Cardiac muscle cell (in vitro differentiated cells and primary cell): ENCODE data around the gene HOXA11. TPM values are rescaled to one million over a fixed set of nuclear protein-coding genes. Genes with fewer than 3 reads are reported as not detected.

ENCODE experiments used
- DNase-seq, 2 donors: peaks; one replicate each; pipeline versions ENCODE4 v3.0.0 to v3.0.0-alpha.2; 2010 to 2017; ENCODE audit warnings: low read depth in 1 of 2, low spot score in 1 of 2
- H3K27ac ChIP-seq: fragments of 200-600 bp; sonication (generic); 2 replicates; pipeline ENCODE4 v1.5.1; 2016
- H3K27me3 ChIP-seq: fragments of 200-600 bp; sonication (generic); 2 replicates; pipeline ENCODE4 v1.6.0; 2016; ENCODE audit warnings: control low read depth
- H3K36me3 ChIP-seq: fragments of 200-600 bp; sonication (generic); 2 replicates; pipeline ENCODE4 v1.5.1; 2016; ENCODE audit warnings: control low read depth
- H3K4me1 ChIP-seq: fragments of 200-600 bp; sonication (generic); 2 replicates; pipeline ENCODE4 v1.8.1; 2017; ENCODE audit warnings: low read depth, mild to moderate bottlenecking, mixed run types
- H3K4me3 ChIP-seq: fragments of 200-600 bp; sonication (generic); 2 replicates; pipeline ENCODE4 v1.5.1; 2016; ENCODE audit warnings: mild to moderate bottlenecking
- H3K9me3 ChIP-seq: fragments of 200-600 bp; sonication (generic); 2 replicates; pipeline ENCODE4 v1.5.1; 2017; ENCODE audit warnings: low read depth, mild to moderate bottlenecking, control low read depth
- polyA plus RNA-seq: library from polyadenylated mRNA; unstranded; fragments of >200 nt; fragmentation: Nextera tagmentation; extraction: Ambion mirVana; gene quantifications from 2 replicates; pipeline ENCODE4 v1.2.1, GENCODE V29; 2016
- total RNA-seq: library from RNA; depleted of rRNA; stranded (reverse); fragments of >200 nt; gene quantifications from 2 replicates; pipeline ENCODE4 v1.2.3, GENCODE V29; 2016
- TF ChIP-seq, protein P1 (sequence below): IDR thresholded peaks from 2 replicates; pipeline ENCODE4 v1.5.1; 2012; ENCODE audit warnings: low read depth, mild to moderate bottlenecking, low read length

HOXA11 gene
- total and polyA plus RNA-seq, 2 experiments from 2014 or later = not detected

DNA sequence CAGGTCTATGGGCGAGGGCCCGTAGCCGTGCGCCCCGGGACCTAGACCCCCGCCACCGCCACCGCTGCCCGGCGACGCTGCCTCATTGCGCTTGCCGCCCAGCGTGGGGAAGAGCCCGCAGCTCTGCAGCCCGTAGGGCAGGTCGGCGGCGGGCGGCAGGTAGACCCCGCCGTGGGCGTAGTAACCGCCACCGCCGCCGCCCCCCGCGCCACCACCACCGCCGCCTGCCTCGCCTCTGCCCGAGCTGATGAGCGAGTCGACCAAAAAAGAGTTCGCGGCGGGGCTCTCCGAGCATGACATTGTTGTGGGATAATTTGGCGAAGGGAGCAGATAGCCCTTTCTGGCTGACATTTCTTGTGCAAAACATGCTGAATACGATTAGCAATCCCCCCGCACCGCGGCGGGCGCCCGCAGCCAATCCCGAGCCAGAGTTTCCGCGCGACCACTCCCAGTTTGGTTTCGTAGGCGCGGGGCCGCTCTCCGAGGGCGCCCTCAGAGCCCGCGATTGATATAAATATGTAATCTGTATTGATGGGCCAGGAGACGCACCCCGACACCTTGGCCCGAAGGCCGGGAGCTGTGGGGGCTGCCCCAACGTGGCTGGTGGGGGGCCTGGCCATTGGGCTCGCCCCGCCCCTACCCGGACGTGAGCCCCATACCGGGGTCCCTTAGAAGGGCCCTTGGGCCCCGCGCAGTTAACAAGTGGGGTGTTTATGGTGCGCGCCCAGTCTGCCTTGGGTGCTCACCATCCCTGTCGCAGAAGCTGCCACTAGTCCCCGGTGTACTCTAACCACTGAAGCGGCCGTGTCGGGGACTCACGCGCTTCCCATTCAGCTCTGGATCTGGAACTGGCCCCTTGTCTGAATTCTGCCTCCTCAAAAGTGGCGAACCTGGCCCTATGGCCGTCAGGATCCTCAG is 10.8 kb downstream of the HOXA11 start, which contains the start of gene HOXA10:
HOXA10 (minus strand) TSS at position 365 of the 918 bp plus-strand sequence; CDS start at position 351, 14 bp downstream.
- TF ChIP-seq, protein P1, sequence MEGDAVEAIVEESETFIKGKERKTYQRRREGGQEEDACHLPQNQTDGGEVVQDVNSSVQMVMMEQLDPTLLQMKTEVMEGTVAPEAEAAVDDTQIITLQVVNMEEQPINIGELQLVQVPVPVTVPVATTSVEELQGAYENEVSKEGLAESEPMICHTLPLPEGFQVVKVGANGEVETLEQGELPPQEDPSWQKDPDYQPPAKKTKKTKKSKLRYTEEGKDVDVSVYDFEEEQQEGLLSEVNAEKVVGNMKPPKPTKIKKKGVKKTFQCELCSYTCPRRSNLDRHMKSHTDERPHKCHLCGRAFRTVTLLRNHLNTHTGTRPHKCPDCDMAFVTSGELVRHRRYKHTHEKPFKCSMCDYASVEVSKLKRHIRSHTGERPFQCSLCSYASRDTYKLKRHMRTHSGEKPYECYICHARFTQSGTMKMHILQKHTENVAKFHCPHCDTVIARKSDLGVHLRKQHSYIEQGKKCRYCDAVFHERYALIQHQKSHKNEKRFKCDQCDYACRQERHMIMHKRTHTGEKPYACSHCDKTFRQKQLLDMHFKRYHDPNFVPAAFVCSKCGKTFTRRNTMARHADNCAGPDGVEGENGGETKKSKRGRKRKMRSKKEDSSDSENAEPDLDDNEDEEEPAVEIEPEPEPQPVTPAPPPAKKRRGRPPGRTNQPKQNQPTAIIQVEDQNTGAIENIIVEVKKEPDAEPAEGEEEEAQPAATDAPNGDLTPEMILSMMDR = no peak
- no peaks in the 10 kb centered on the region for H3K9me3 ChIP-seq

DNA sequence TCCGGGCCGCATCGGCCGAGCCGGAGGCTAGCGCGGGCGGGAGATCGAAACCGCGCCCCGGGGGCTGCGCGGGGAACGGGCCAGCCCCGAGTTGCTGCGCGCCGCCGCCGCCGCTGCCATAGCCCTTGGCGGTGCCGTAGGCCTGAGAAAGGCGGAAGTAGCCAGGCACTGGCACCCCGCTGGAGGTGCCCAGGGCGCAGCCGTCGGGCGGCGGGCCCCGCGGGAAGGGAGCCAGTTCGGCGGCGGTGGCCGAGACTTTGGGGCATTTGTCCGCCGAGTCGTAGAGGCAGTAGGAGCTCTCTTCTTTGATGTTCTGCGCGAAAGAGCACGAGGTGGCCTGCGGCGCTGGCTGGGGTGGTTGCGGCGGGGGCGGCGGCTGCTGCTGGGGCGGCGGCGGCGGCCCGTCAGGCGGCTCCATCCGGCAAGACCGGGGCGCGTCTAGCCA is 11.5 kb downstream of the HOXA11 start:
- peak overlapping the region; percentile 19 for H3K4me3 ChIP-seq
- H3K27me3 ChIP-seq = peaks cover 100% of the 10 kb centered on the region
- H3K4me1 ChIP-seq = peaks cover 3% of the 10 kb centered on the region
- TF ChIP-seq, protein P1 = no peak
- no peak for DNase-seq
- no peaks in the 10 kb centered on the region for H3K36me3 ChIP-seq
- no peaks in the 10 kb centered on the region for H3K9me3 ChIP-seq
- H3K27ac ChIP-seq = no peak overlapping the region

More for the DNA sequence above, 10.8 kb downstream of the HOXA11 start, which contains the start of gene HOXA10:
- DNase-seq = no peak
- Histone ChIP-seq H3K4me3 (peak within 1 kb of the TSS; percentile 19), H3K27me3 (peaks cover 100% of the 10 kb centered on the region), H3K27ac (no peak within 1 kb of the TSS), H3K4me1 (peaks cover 3% of the 10 kb centered on the region), H3K36me3 (no peaks in the 10 kb centered on the region)

DNA sequence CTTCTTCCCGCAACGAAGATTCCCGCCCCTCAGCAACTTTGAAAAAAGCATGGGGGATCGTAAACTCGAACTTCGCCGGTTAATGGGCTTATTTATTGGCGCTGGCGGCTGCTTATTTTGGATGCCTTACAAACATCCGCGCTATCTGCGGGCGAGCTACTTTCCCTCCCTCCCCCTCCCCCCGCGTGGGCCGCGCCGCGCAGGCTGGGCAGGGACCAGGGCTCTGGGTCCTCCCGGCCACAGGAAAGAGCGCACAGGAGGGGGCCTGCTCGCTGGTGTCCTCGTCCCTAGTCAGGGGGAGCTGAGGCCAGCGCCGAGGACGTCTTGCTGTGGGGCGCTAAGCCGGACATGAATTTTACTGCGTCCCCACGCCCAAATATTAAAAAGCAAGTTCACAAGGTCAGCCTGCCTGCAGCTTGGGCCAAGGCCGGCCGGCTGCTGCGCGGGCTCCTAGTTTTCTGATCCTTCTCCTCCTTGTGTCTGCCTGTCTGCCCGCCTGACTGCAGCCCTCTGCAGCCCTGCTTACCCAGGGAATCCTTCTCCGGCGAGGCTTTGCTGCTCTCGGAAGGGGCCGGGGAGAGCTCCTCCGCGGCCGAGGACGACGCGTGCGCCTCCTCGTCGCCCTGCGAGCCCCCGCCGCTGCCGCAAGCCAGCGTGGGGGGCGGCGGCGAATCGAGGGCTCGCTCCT is 12.1 kb downstream of the HOXA11 start:
- H3K36me3 ChIP-seq = no peaks in the 10 kb centered on the region
- H3K4me3 ChIP-seq = peak overlapping the region; percentile 19
- H3K9me3 ChIP-seq = no peaks in the 10 kb centered on the region
- TF ChIP-seq, protein P1 = no peak
- no peak for DNase-seq
- peaks cover 100% of the 10 kb centered on the region for H3K27me3 ChIP-seq
- no peak overlapping the region for H3K27ac ChIP-seq
- H3K4me1 ChIP-seq = peaks cover 3% of the 10 kb centered on the region

DNA sequence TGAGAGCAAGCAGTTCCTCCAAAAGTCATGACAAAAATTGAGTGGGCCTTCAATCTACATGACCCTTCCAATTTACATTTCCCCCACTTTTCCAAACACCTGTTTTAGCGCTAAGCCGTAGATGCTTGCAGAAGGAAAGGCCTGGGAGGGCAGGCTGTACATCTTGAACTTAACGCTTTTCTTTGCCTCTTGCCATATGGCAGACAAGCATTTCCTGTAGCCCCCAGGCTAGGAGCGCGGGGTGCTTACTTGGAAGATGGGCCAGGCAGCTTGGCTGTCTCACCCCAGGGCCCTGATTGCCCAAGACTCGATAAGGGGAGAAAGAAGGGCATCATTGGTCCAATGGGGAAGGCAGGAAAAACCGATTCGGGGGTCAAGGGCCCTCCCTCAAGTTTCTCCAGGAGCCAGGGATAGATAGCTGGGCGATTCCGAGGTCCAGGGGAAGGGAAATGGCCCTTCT is 12.7 kb downstream of the HOXA11 start:
- Histone ChIP-seq H3K36me3 (no peaks in the 10 kb centered on the region), H3K4me3 (no peak overlapping the region), H3K4me1 (peaks cover 3% of the 10 kb centered on the region), H3K27ac (no peak overlapping the region), H3K9me3 (no peaks in the 10 kb centered on the region), H3K27me3 (peaks cover 100% of the 10 kb centered on the region)
- DNase-seq = no peak
- TF ChIP-seq, protein P1 = no peak

DNA sequence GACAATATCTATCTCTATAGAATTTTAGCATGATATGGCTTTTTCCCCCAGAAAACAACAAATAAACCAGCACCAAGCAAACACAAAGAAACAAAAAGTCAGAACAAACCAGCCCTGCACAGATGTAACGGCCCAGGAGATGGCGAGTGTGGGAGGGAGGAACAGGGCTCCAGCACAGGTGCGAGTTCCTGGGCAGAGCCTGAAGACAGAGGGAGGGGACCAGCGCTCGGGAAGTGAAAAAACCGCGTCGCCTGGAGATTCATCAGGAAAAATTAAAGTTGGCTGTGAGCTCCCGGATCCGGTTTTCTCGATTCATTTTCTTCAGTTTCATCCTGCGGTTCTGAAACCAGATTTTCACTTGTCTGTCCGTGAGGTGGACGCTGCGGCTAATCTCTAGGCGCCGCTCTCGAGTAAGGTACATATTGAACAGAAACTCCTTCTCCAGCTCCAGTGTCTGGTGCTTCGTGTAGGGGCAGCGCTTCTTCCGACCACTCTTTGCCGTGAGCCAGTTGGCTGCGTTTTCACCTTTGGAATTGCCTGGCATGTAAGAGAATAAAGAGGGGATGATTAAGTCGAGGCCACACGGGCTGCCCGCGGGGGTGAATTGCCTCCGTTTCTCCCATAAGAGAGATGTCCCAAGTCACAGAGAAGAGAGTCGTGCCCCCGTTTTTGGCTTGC is 13.3 kb downstream of the HOXA11 start:
- Histone ChIP-seq H3K27me3 (peaks cover 100% of the 10 kb centered on the region), H3K36me3 (no peaks in the 10 kb centered on the region), H3K4me1 (peaks cover 3% of the 10 kb centered on the region), H3K9me3 (no peaks in the 10 kb centered on the region), H3K4me3 (no peak overlapping the region), H3K27ac (no peak overlapping the region)
- TF ChIP-seq, protein P1 = no peak
- no peak for DNase-seq
